Measurements from ENCODE around the gene VSIG10L2. TPM values are rescaled to one million over a fixed set of nuclear protein-coding genes. Genes with fewer than 3 reads are reported as not detected.

VSIG10L2 gene
- total RNA-seq, 1 donor from 2014 or later, result not detected

GRCh38 chr11:125942771-125943428, 2.9 kb upstream of the VSIG10L2 start:
- H3K4me3 ChIP-seq (ENCODE audit: low read depth, low read length), result no peak overlapping the region
- no peak for TF ChIP-seq CTCF (IDR thresholded peaks at IDR 0.05; ENCODE audit: insufficient read depth, low read length, poor library complexity, severe bottlenecking)
- no peak for DNase-seq (ENCODE audit: low read depth)
- no peaks in the 10 kb centered on the region for H3K36me3 ChIP-seq (ENCODE audit: control insufficient read depth, insufficient read depth, low read length)
- H3K27me3 ChIP-seq (ENCODE audit: control insufficient read depth, insufficient read depth, low read length), result no peaks in the 10 kb centered on the region

- TF ChIP-seq CTCF (IDR thresholded peaks at IDR 0.05; ENCODE audit: insufficient read depth, low read length, poor library complexity, severe bottlenecking), result no peak
- no peaks in the 10 kb centered on the region for H3K36me3 ChIP-seq (ENCODE audit: control insufficient read depth, insufficient read depth, low read length)
- no peaks in the 10 kb centered on the region for H3K27me3 ChIP-seq (ENCODE audit: control insufficient read depth, insufficient read depth, low read length)
- DNase-seq (ENCODE audit: low read depth), result no peak
- no peak overlapping the region for H3K4me3 ChIP-seq (ENCODE audit: low read depth, low read length)
Observed at GRCh38 chr11:125943661-125944349, 2.0 kb upstream of the VSIG10L2 start.

- Histone ChIP-seq H3K36me3 (ENCODE audit: control insufficient read depth, insufficient read depth, low read length) (no peaks in the 10 kb centered on the region), H3K27me3 (ENCODE audit: control insufficient read depth, insufficient read depth, low read length) (no peaks in the 10 kb centered on the region)
- no peak for TF ChIP-seq CTCF (IDR thresholded peaks at IDR 0.05; ENCODE audit: insufficient read depth, low read length, poor library complexity, severe bottlenecking)
Observed at GRCh38 chr11:125944350-125945010, 1.4 kb upstream of the VSIG10L2 start.

GRCh38 chr11:125945011-125945796, 640 bp upstream of the VSIG10L2 start:
- no peak for DNase-seq (ENCODE audit: low read depth)
- Histone ChIP-seq H3K27me3 (ENCODE audit: control insufficient read depth, insufficient read depth, low read length) (no peaks in the 10 kb centered on the region), H3K36me3 (ENCODE audit: control insufficient read depth, insufficient read depth, low read length) (no peaks in the 10 kb centered on the region), H3K4me3 (ENCODE audit: low read depth, low read length) (no peak overlapping the region)
- TF ChIP-seq CTCF (IDR thresholded peaks at IDR 0.05; ENCODE audit: insufficient read depth, low read length, poor library complexity, severe bottlenecking), result no peak

More at GRCh38 chr11:125944350-125945010, 1.4 kb upstream of the VSIG10L2 start:
- no peak overlapping the region for H3K4me3 ChIP-seq (ENCODE audit: low read depth, low read length)
- no peak for DNase-seq (ENCODE audit: low read depth)

- TF ChIP-seq CTCF (IDR thresholded peaks at IDR 0.05; ENCODE audit: insufficient read depth, low read length, poor library complexity, severe bottlenecking), result no peak
- no peak for DNase-seq (ENCODE audit: low read depth)
- no peaks in the 10 kb centered on the region for H3K36me3 ChIP-seq (ENCODE audit: control insufficient read depth, insufficient read depth, low read length)
Observed at GRCh38 chr11:125946712-125947418, 1.0 kb downstream of the VSIG10L2 start.

More at GRCh38 chr11:125946712-125947418, 1.0 kb downstream of the VSIG10L2 start:
- Histone ChIP-seq H3K27me3 (ENCODE audit: control insufficient read depth, insufficient read depth, low read length) (no peaks in the 10 kb centered on the region), H3K4me3 (ENCODE audit: low read depth, low read length) (no peak overlapping the region)

Measured in kidney epithelial cell (primary cell).